Osteocyte (in vitro differentiated cells): ENCODE measurements around the gene VWA5B1. TPM values are rescaled to one million over a fixed set of nuclear protein-coding genes. Genes with fewer than 3 reads are reported as not detected.

Source experiments
- DNase-seq: peaks from one replicate; pipeline ENCODE4 v3.0.0; 2021; ENCODE audit warnings: mixed read lengths; ENCODE audit not compliant: unreplicated experiment; ENCODE audit errors: extremely low spot score
- H3K27ac Mint-ChIP-seq: one replicate; pipeline ENCODE4 v1.8.0; 2021; ENCODE audit warnings: mild to moderate bottlenecking, mixed read lengths; ENCODE audit not compliant: unreplicated experiment
- H3K27me3 Mint-ChIP-seq: one replicate; pipeline ENCODE4 v1.8.0; 2021; ENCODE audit warnings: mixed read lengths; ENCODE audit not compliant: unreplicated experiment
- H3K36me3 Mint-ChIP-seq: one replicate; pipeline ENCODE4 v1.8.0; 2021; ENCODE audit warnings: mixed read lengths; ENCODE audit not compliant: unreplicated experiment
- H3K4me1 Mint-ChIP-seq: one replicate; pipeline ENCODE4 v1.8.0; 2021; ENCODE audit warnings: mixed read lengths; ENCODE audit not compliant: unreplicated experiment
- H3K4me3 Mint-ChIP-seq: one replicate; pipeline ENCODE4 v1.8.0; 2021; ENCODE audit warnings: mild to moderate bottlenecking, moderate library complexity, mixed read lengths; ENCODE audit not compliant: unreplicated experiment
- H3K9me3 Mint-ChIP-seq: one replicate; pipeline ENCODE4 v1.8.0; 2021; ENCODE audit warnings: mixed read lengths; ENCODE audit not compliant: unreplicated experiment
- CTCF ChIP-seq: fragments of 200-600 bp; sonication (generic); IDR thresholded peaks from 2 replicates; pipeline ENCODE4 v1.5.0; 2021; ENCODE audit warnings: antibody characterized with exemption, mild to moderate bottlenecking, moderate library complexity
- total RNA-seq: library from RNA; stranded (reverse); gene quantifications from 2 replicates; pipeline ENCODE4 v1.2.1, GENCODE V29; 2021

Gene VWA5B1
- total RNA-seq, 1 donor from 2014 or later = not detected

GRCh38 chr1:20275319-20275925 lies 15.3 kb upstream of the VWA5B1 start:
- H3K4me3 Mint-ChIP-seq = no peak overlapping the region

GRCh38 chr1:20276485-20277159 lies 14.1 kb upstream of the VWA5B1 start:
- H3K27ac Mint-ChIP-seq = no peak overlapping the region
- DNase-seq = no peak

More at GRCh38 chr1:20275319-20275925, 15.3 kb upstream of the VWA5B1 start:
- Mint-ChIP-seq H3K27me3 (no peaks in the 10 kb centered on the region), H3K9me3 (peaks cover 12% of the 10 kb centered on the region), H3K4me1 (no peaks in the 10 kb centered on the region), H3K27ac (no peak overlapping the region), H3K36me3 (no peaks in the 10 kb centered on the region)
- DNase-seq = no peak
- TF ChIP-seq CTCF = no peak

GRCh38 chr1:20278692-20279130 lies 12.0 kb upstream of the VWA5B1 start:
- no peak overlapping the region for H3K27ac Mint-ChIP-seq
- H3K36me3 Mint-ChIP-seq = no peaks in the 10 kb centered on the region
- H3K9me3 Mint-ChIP-seq = no peaks in the 10 kb centered on the region
- no peak overlapping the region for H3K4me3 Mint-ChIP-seq
- no peaks in the 10 kb centered on the region for H3K4me1 Mint-ChIP-seq
- TF ChIP-seq CTCF = no peak
- H3K27me3 Mint-ChIP-seq = no peaks in the 10 kb centered on the region
- DNase-seq = no peak

More at GRCh38 chr1:20276485-20277159, 14.1 kb upstream of the VWA5B1 start:
- Mint-ChIP-seq H3K36me3 (no peaks in the 10 kb centered on the region), H3K4me1 (no peaks in the 10 kb centered on the region), H3K27me3 (no peaks in the 10 kb centered on the region), H3K4me3 (no peak overlapping the region), H3K9me3 (no peaks in the 10 kb centered on the region)
- no peak for TF ChIP-seq CTCF

GRCh38 chr1:20279509-20279908 lies 11.2 kb upstream of the VWA5B1 start:
- no peaks in the 10 kb centered on the region for H3K27me3 Mint-ChIP-seq
- no peak for TF ChIP-seq CTCF
- H3K4me1 Mint-ChIP-seq = no peaks in the 10 kb centered on the region
- DNase-seq = no peak
- H3K27ac Mint-ChIP-seq = no peak overlapping the region
- H3K9me3 Mint-ChIP-seq = no peaks in the 10 kb centered on the region
- no peak overlapping the region for H3K4me3 Mint-ChIP-seq
- no peaks in the 10 kb centered on the region for H3K36me3 Mint-ChIP-seq

GRCh38 chr1:20280341-20280740 lies 10.3 kb upstream of the VWA5B1 start:
- TF ChIP-seq CTCF = no peak
- H3K36me3 Mint-ChIP-seq = no peaks in the 10 kb centered on the region
- H3K27me3 Mint-ChIP-seq = no peaks in the 10 kb centered on the region
- DNase-seq = no peak
- H3K4me3 Mint-ChIP-seq = no peak overlapping the region
- no peak overlapping the region for H3K27ac Mint-ChIP-seq
- no peaks in the 10 kb centered on the region for H3K9me3 Mint-ChIP-seq
- H3K4me1 Mint-ChIP-seq = no peaks in the 10 kb centered on the region
